C4-2B (cell line): ENCODE data around the gene TAS2R41.

Experiments used
- CTCF ChIP-seq: fragments of 450-650 bp; conservative IDR thresholded peaks from 2 replicates; pipeline ENCODE4 v1.5.1; 2017; ENCODE audit warnings: mild to moderate bottlenecking
- ZFX ChIP-seq: fragments of 450-650 bp; IDR thresholded peaks from 2 replicates; pipeline ENCODE4 v1.6.1; 2017

DNA sequence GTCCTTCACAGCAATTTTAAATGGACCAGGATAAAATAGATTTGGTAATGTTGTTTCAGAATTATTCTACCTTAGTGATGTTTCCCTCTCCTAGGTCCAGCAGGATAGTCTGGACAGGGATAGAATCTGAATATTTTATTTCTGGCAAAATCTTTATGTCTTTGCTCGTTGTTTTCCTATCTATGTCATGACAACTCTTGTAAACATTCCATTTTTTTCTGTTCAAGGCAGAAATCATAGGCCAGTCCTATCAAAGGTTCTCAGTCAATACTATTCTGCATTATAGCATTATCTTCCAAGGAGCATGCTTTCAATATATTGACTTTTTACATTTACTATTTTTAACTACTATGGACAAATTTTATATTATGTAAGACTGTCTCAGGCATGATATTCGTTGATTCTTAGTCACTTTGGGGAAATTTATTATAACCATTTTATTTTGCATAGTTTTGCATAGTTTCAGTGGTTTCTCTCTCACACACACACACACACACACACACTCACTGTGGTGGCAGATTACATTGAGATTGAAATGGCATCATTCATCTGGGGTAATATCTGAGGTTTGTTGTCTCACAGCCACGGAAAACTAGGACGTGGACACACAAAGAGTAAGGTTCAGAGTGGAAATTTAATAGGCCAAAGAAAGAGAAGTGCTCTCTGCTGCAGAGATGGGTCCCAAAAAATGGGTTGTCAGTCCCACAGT is 17.2 kb upstream of the TAS2R41 start:
- TF ChIP-seq CTCF (no peak), ZFX (no peak)
